Vagina (tissue), 2 donors: Measurements from ENCODE around the gene ZMYM2.

Source experiments
- POLR2AphosphoS5 ChIP-seq, 2 donors: sonication (generic); formaldehyde crosslinking; IDR thresholded peaks; one replicate each; pipeline ENCODE4 v1.9.0; 2017; ENCODE audit warnings: antibody characterized with exemption in 2 of 2, mild to moderate bottlenecking in 2 of 2, low read depth in 1 of 2; ENCODE audit not compliant: insufficient read depth in 1 of 2
- TF ChIP-seq, protein P1 (sequence below), 3 experiments: fragments of 450-650 bp in 2 of 3; fragments of 200-600 bp in 1 of 3; sonication (generic) in 1 of 3; IDR thresholded peaks; one replicate each; pipeline ENCODE4 v1.5.1; 2017 to 2019; ENCODE audit warnings: antibody characterized with exemption in 3 of 3, mild to moderate bottlenecking in 2 of 3, moderate library complexity in 2 of 3

DNA sequence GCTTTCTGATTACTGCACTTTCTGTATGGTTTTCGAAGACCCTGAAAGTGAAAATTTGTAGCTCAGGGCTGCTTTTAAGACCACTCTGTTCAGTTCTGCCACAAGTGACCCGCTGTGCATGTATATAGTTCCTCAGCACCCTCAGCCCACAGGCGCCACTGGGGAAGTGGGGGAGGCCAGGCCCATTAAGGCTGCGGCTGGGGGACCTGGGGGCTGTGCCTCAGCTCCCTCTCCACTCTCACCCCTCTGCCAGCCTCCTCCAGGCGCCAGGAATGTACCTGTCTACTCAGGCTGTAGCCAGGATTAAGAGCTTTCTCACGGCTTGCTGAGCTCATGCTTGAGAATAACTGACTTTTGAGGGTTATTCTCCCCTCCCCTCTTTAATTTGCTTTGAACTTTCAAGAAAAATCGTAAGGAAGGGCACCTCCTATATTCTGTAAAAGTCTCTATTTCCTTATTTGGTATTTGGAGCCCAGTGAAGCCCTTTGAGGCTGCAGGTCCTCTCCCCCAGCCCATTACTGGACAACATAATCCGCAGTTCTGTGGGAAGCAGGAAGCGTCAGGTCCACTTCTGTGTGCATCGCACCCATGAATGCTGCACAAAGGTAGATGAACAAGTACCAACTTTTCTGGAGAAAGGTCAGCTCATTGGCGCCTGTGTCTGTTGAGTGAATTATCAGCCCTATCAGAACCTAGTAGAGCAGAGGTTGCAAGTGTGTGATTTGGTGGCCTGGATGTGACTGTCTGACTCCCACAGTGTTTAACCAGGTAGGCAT is 172.7 kb downstream of the ZMYM2 start:
- TF ChIP-seq, protein P1, sequence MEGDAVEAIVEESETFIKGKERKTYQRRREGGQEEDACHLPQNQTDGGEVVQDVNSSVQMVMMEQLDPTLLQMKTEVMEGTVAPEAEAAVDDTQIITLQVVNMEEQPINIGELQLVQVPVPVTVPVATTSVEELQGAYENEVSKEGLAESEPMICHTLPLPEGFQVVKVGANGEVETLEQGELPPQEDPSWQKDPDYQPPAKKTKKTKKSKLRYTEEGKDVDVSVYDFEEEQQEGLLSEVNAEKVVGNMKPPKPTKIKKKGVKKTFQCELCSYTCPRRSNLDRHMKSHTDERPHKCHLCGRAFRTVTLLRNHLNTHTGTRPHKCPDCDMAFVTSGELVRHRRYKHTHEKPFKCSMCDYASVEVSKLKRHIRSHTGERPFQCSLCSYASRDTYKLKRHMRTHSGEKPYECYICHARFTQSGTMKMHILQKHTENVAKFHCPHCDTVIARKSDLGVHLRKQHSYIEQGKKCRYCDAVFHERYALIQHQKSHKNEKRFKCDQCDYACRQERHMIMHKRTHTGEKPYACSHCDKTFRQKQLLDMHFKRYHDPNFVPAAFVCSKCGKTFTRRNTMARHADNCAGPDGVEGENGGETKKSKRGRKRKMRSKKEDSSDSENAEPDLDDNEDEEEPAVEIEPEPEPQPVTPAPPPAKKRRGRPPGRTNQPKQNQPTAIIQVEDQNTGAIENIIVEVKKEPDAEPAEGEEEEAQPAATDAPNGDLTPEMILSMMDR (IDR thresholded peaks at IDR 0.05): no peak
- no peak for TF ChIP-seq POLR2AphosphoS5 (IDR thresholded peaks at IDR 0.05; ENCODE audit: insufficient read depth in 1 of 2, low read depth in 1 of 2)
